ENCODE measurements around the gene EPHB4.

EPHB4 gene

GRCh38 chr7:100874577-100875355 is 47.4 kb upstream of the EPHB4 start, which contains the start of gene SRRT (continued):
- peak; percentile 64 for TF ChIP-seq ZBTB8A (tag by site-specific recombination; IDR thresholded peaks at IDR 0.05)

GRCh38 chr7:100874300-100874576 is 46.9 kb upstream of the EPHB4 start:
- Histone ChIP-seq H3K27ac (ENCODE audit: extremely low read depth, low read depth, low read length) (peak overlapping the region; percentile 78), H3K4me1 (ENCODE audit: control insufficient read depth, insufficient read depth, low read length) (no peaks in the 10 kb centered on the region), H3K36me3 (ENCODE audit: control insufficient read depth in 2 of 2, insufficient read depth in 1 of 2, low read length in 2 of 2) (peaks cover 42 to 70% of the 10 kb centered on the region in 2 experiments), H3K4me3 (ENCODE audit: low read depth, low read length) (peak overlapping the region; percentile 68), H3K9me3 (ENCODE audit: control insufficient read depth, insufficient read depth, low read depth, low read length) (no peaks in the 10 kb centered on the region)
- ChIA-PET CTCF (no interaction called here), POLR2A (interaction anchor here (0.6 to 8.1 kb wide), 2 partner anchors 13 to 79 kb away, joined by 3 to 198 read pairs; partner anchors contain the start of gene UFSP1)
- TF ChIP-seq ZNF596 (tag by site-specific recombination; IDR thresholded peaks at IDR 0.05) (no peak), KLF9 (tag by site-specific recombination; IDR thresholded peaks at IDR 0.05; ENCODE audit: low read depth) (no peak), SETDB1 (IDR thresholded peaks at IDR 0.05; ENCODE audit: insufficient read length, low read length) (no peak), ZNF624 (tag by site-specific recombination; IDR thresholded peaks at IDR 0.05) (no peak), SP2 (tag by site-specific recombination; IDR thresholded peaks at IDR 0.05) (no peak), ZNF266 (tag by site-specific recombination; IDR thresholded peaks at IDR 0.05; ENCODE audit: low read depth) (no peak), ZNF324 (tag by site-specific recombination; IDR thresholded peaks at IDR 0.05) (no peak), HOXA7 (CRISPR knock-in tag; IDR thresholded peaks at IDR 0.05; ENCODE audit: borderline replicate concordance) (no peak), KLF17 (tag by site-specific recombination; IDR thresholded peaks at IDR 0.05) (no peak), ZNF248 (tag by site-specific recombination; IDR thresholded peaks at IDR 0.05) (no peak), ZFHX2 (tag by site-specific recombination; conservative IDR thresholded peaks at IDR 0.05) (no peak), ZBTB17 (tag by site-specific recombination; IDR thresholded peaks at IDR 0.05) (no peak), HIC1 (tag by site-specific recombination; IDR thresholded peaks at IDR 0.05) (no peak), ZXDB (tag by site-specific recombination; IDR thresholded peaks at IDR 0.05) (no peak), ZBTB20 (tag by site-specific recombination; IDR thresholded peaks at IDR 0.05) (0 out of 2 replicates have a peak, but pooled peaks have one; percentile 11), GLIS1 (tag by site-specific recombination; IDR thresholded peaks at IDR 0.05) (peak; percentile 62), BCL6B (tag by site-specific recombination; IDR thresholded peaks at IDR 0.05) (no peak), ZNF121 (tag by site-specific recombination; IDR thresholded peaks at IDR 0.05) (0 out of 2 replicates have a peak, but pooled peaks have one; percentile 22), ZNF792 (tag by site-specific recombination; IDR thresholded peaks at IDR 0.05) (no peak), PRDM10 (tag by site-specific recombination; IDR thresholded peaks at IDR 0.05) (no peak), ZNF133 (tag by site-specific recombination; IDR thresholded peaks at IDR 0.05) (no peak), YY2 (tag by site-specific recombination; IDR thresholded peaks at IDR 0.05) (no peak), ZNF621 (tag by site-specific recombination; IDR thresholded peaks at IDR 0.05) (no peak), ZNF26 (tag by site-specific recombination; IDR thresholded peaks at IDR 0.05) (no peak), ZNF366 (tag by site-specific recombination; conservative IDR thresholded peaks at IDR 0.05) (no peak)
